ENCODE measurements around the gene HMOX2.

- TF ChIP-seq POLR2A (IDR thresholded peaks at IDR 0.05; ENCODE audit: low read depth, low read length): peak; percentile 74
- TF ChIP-seq POU2F2 (IDR thresholded peaks at IDR 0.05; ENCODE audit: low read depth, low read length): no peak
- peak; percentile 84 for TF ChIP-seq POLR2AphosphoS5 (IDR thresholded peaks at IDR 0.05; ENCODE audit: low read depth, low read length)
- TF ChIP-seq TAF1 (IDR thresholded peaks at IDR 0.05; ENCODE audit: low read depth, low read length): no peak
Observed at GRCh38 chr16:4474192-4474961, 1.8 kb upstream of the HMOX2 start, which contains the start of gene NMRAL1.
